OCI-LY3 (cell line): ENCODE measurements around the gene PZP.

Experiments
- H2AFZ ChIP-seq: fragments of 200-600, 300-600 bp; shearing (Covaris generic); 2 replicates; pipeline ENCODE4 v1.6.0; 2014; ENCODE audit warnings: antibody characterized with exemption, low read depth, low read length
- H3K27ac ChIP-seq: fragments of 200-600, 300-600 bp; sonication (generic); 2 replicates; pipeline ENCODE4 v1.5.1; 2014; ENCODE audit warnings: mild to moderate bottlenecking, low read length, moderate library complexity, mixed read lengths
- H3K27me3 ChIP-seq: fragments of 200-600, 300-600 bp; sonication (generic); 2 replicates; pipeline ENCODE4 v1.6.1; 2014; ENCODE audit warnings: low read depth, low read length, mixed read lengths
- H3K36me3 ChIP-seq: fragments of 200-600, 300-600 bp; sonication (generic); replicated peaks from 2 replicates; pipeline ENCODE3; 2014; ENCODE audit warnings: low read depth, low read length, mixed read lengths
- H3K4me1 ChIP-seq: fragments of 300-600, 200-600 bp; sonication (generic); 2 replicates; pipeline ENCODE4 v1.6.1; 2014; ENCODE audit warnings: low read length, mixed read lengths
- H3K4me2 ChIP-seq: fragments of 200-600, 300-600 bp; sonication (generic); 2 replicates; pipeline ENCODE4 v1.6.1; 2014; ENCODE audit warnings: low read length, mixed read lengths
- H3K4me3 ChIP-seq: fragments of 300-600, 200-600 bp; sonication (generic); 2 replicates; pipeline ENCODE4 v1.5.1; 2014; ENCODE audit warnings: antibody characterized with exemption, mild to moderate bottlenecking, low read length, moderate library complexity
- H3K79me2 ChIP-seq: fragments of 300-600, 200-600 bp; shearing (Covaris generic); 2 replicates; pipeline ENCODE4 v1.6.1; 2014; ENCODE audit warnings: mild to moderate bottlenecking, low read length, mixed read lengths
- H3K9ac ChIP-seq: fragments of 300-600, 200-600 bp; shearing (Covaris generic); 2 replicates; pipeline ENCODE4 v1.6.0; 2014; ENCODE audit warnings: mild to moderate bottlenecking, low read length, moderate library complexity
- H3K9me3 ChIP-seq: fragments of 200-600, 300-600 bp; shearing (Covaris generic); 2 replicates; pipeline ENCODE4 v1.6.1; 2014; ENCODE audit warnings: low read length, mixed read lengths; ENCODE audit not compliant: insufficient read depth
- H4K20me1 ChIP-seq: fragments of 200-600, 300-600 bp; sonication (generic); 2 replicates; pipeline ENCODE4 v1.6.1; 2016; ENCODE audit warnings: low read length, mixed read lengths; ENCODE audit not compliant: insufficient read depth
- CTCF ChIP-seq: fragments of 200-600, 300-600 bp; sonication (generic); IDR thresholded peaks from 2 replicates; pipeline ENCODE4 v1.5.1; 2014; ENCODE audit warnings: antibody characterized with exemption, low read length, low read depth
- EZH2phosphoT487 ChIP-seq: fragments of 200-600 bp; shearing (Covaris generic); IDR thresholded peaks from 2 replicates; pipeline ENCODE4 v1.6.1; 2018; ENCODE audit warnings: antibody characterized with exemption, mixed run types, low read depth

PZP gene

DNA sequence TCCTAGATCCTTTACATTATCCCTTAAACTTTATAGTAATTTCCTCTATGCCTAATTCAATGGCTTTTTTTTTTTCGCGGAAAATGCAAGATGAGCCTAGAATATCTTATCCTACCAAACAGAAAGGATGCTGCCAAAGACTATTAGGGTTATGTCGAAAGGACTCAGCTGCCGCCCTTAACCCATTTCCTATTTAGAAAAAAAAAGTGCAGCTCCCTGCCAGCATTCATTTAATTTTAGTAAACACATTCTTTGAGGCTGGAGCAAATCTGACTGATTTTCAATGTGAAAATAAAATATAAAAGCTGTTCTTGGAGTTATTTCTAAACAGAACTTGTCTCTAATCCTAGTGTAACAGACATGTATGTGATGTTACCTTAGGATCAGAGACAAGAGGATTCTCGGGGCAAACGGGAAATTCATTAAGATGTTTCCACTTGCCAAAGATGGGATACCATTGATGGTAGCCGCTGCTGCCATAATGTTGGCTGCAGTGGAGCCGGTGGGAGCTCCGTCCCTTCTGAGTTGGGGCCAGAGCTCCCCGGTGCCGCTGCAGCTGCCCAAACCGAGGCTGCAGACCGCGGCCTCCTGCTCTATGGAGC is 84.3 kb downstream of the PZP start:
- Histone ChIP-seq H3K36me3 (no peaks in the 10 kb centered on the region), H3K9ac (no peak overlapping the region), H3K27me3 (no peaks in the 10 kb centered on the region), H2AFZ (no peak overlapping the region), H3K4me3 (no peak overlapping the region), H4K20me1 (no peaks in the 10 kb centered on the region), H3K9me3 (no peaks in the 10 kb centered on the region), H3K79me2 (no peaks in the 10 kb centered on the region), H3K4me1 (peaks cover under 1% of the 10 kb centered on the region), H3K4me2 (no peak overlapping the region), H3K27ac (no peak overlapping the region)
- no peak for TF ChIP-seq EZH2phosphoT487
- TF ChIP-seq CTCF, result no peak

DNA sequence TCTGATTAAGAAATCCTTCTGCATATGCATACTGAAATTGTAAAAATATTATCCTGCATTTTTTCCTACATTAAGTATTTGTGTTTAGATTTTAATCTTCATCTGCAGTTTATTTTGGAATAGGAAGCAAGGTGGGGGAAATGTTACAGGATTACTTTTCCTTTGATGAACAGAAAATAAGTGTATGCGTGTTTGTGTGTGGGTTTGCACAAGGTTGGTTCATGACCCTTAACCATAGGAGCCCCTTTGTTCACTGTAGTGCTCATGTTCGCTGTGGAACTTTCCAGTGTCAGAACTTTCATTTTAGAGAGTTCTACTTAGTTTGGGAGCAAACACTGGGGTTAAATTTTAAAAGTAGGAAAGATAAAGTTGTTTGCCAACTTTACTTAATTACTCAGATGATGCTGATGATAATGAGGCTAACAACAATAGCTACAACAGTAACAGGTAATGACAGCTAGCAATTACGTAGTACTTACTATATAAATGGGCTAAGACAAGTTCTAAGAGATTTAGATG is 86.0 kb downstream of the PZP start:
- Histone ChIP-seq H3K27ac (no peak overlapping the region), H3K27me3 (no peaks in the 10 kb centered on the region)

DNA sequence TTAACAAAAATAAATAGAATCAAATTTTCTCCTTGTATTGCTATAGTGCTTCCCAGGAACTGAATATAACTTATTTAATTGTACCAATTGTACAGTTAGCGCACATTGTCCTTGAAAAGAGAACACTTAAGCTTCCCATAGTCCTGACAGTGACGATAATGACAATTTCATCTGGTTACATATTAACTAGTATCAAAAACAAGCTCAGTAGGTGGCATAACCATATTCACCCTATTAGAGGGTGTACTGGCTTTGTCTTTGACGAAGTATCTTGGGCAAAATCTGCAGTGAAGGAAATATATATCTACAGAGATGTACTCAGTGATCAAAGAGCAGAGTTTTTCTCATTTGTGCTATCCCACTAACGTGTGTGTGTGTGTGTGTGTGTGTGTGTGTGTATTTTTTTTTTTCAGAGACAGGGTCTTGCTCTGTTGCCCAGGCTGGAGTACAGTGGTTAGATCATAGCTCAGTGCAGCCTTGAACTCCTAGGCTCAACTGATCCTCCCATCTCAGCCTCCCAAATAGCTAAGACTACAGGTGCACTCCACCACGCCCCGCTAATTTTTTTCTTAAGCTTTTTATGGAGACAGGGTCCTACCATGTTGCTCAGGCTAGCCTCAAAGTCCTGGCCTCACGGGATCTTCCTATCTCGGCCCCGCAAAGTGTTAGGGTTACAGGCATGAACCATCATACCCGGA is 87.6 kb downstream of the PZP start:
- Histone ChIP-seq H3K79me2 (no peaks in the 10 kb centered on the region), H3K9me3 (no peaks in the 10 kb centered on the region), H3K27me3 (no peaks in the 10 kb centered on the region), H3K4me3 (no peak overlapping the region), H3K27ac (no peak overlapping the region), H3K36me3 (no peaks in the 10 kb centered on the region), H3K9ac (no peak overlapping the region), H3K4me2 (no peak overlapping the region), H2AFZ (no peak overlapping the region), H4K20me1 (no peaks in the 10 kb centered on the region), H3K4me1 (peaks cover 32% of the 10 kb centered on the region)
- TF ChIP-seq EZH2phosphoT487, result no peak
- no peak for TF ChIP-seq CTCF

More for the DNA sequence above, 86.0 kb downstream of the PZP start:
- Histone ChIP-seq H3K4me2 (no peak overlapping the region), H3K36me3 (no peaks in the 10 kb centered on the region), H3K9ac (no peak overlapping the region), H3K79me2 (no peaks in the 10 kb centered on the region), H3K4me1 (peaks cover 17% of the 10 kb centered on the region), H4K20me1 (no peaks in the 10 kb centered on the region), H2AFZ (no peak overlapping the region), H3K4me3 (no peak overlapping the region), H3K9me3 (no peaks in the 10 kb centered on the region)
- no peak for TF ChIP-seq EZH2phosphoT487
- TF ChIP-seq CTCF, result no peak

GRCh38 chr12:9118158-9118557 is 90.0 kb downstream of the PZP start:
- Histone ChIP-seq H3K4me2 (peak overlapping the region; percentile 53), H4K20me1 (no peaks in the 10 kb centered on the region), H3K27me3 (no peaks in the 10 kb centered on the region), H3K4me1 (peaks cover 41% of the 10 kb centered on the region), H3K79me2 (no peaks in the 10 kb centered on the region), H3K9me3 (no peaks in the 10 kb centered on the region), H3K36me3 (no peaks in the 10 kb centered on the region), H2AFZ (no peak overlapping the region), H3K4me3 (peak overlapping the region; percentile 23; the same call in 1 of the 2 replicates), H3K27ac (peak overlapping the region; percentile 68), H3K9ac (no peak overlapping the region)
- TF ChIP-seq CTCF (no peak), EZH2phosphoT487 (no peak)
